ENCODE measurements around the gene ETFB. TPM values are rescaled to one million over a fixed set of nuclear protein-coding genes. Genes with fewer than 3 reads are reported as not detected.

The ETFB gene
- total and polyA plus RNA-seq, 2 donors from 2014 or later (not counting 2 experiments from before 2014, with no cell fraction given): 82.2 to 120 TPM

Other genes starting within 250 kb of the ETFB start
- not detected in 2 replicates for gene SIGLEC9, start 241.5 kb downstream of the ETFB start, total RNA-seq
- not detected in 2 replicates for gene SIGLEC9, start 241.5 kb downstream of the ETFB start, polyA plus RNA-seq
- not detected in 2 replicates for gene SIGLEC7, start 224.1 kb downstream of the ETFB start, total RNA-seq
- gene SIGLEC7, start 224.1 kb downstream of the ETFB start, polyA plus RNA-seq: not detected in 2 replicates
- gene CD33, start 141.3 kb downstream of the ETFB start, total RNA-seq: not detected in 2 replicates
- not detected in 2 replicates for gene CD33, start 141.3 kb downstream of the ETFB start, polyA plus RNA-seq
- not detected in 2 replicates for gene SIGLECL1, start 115.3 kb downstream of the ETFB start, total RNA-seq
- not detected in 2 replicates for gene SIGLECL1, start 115.3 kb downstream of the ETFB start, polyA plus RNA-seq
- not detected in 2 replicates for gene IGLON5, start 54.7 kb downstream of the ETFB start, total RNA-seq
- not detected in 2 replicates for gene IGLON5, start 54.7 kb downstream of the ETFB start, polyA plus RNA-seq
- gene VSIG10L, start 24.2 kb downstream of the ETFB start, total RNA-seq: 0.82 and 0.99 TPM in 2 replicates
- gene VSIG10L, start 24.2 kb downstream of the ETFB start, polyA plus RNA-seq: 1.2 TPM in 2 replicates
- gene CLDND2, start 2.6 kb upstream of the ETFB start, total RNA-seq: 0.42 TPM in 1 of 2 replicates, not detected in the other
- gene CLDND2, start 2.6 kb upstream of the ETFB start, polyA plus RNA-seq: 0.58 and 0.97 TPM in 2 replicates
- not detected in 2 replicates for gene NKG7, start 6.3 kb upstream of the ETFB start, total RNA-seq
- not detected in 2 replicates for gene NKG7, start 6.3 kb upstream of the ETFB start, polyA plus RNA-seq
- not detected in 2 replicates for gene LIM2, start 21.6 kb upstream of the ETFB start, total RNA-seq
- not detected in 2 replicates for gene LIM2, start 21.6 kb upstream of the ETFB start, polyA plus RNA-seq
- not detected in 2 replicates for gene C19orf84, start 24.2 kb upstream of the ETFB start, total RNA-seq
- not detected in 2 replicates for gene C19orf84, start 24.2 kb upstream of the ETFB start, polyA plus RNA-seq
- not detected in 2 replicates for gene SIGLEC10, start 51.3 kb upstream of the ETFB start, total RNA-seq
- not detected in 2 replicates for gene SIGLEC10, start 51.3 kb upstream of the ETFB start, polyA plus RNA-seq
- not detected in 2 replicates for gene SIGLEC8, start 92.1 kb upstream of the ETFB start, total RNA-seq
- gene SIGLEC8, start 92.1 kb upstream of the ETFB start, polyA plus RNA-seq: not detected in 2 replicates
- gene CEACAM18, start 112.2 kb upstream of the ETFB start, total RNA-seq: not detected in 2 replicates
- gene CEACAM18, start 112.2 kb upstream of the ETFB start, polyA plus RNA-seq: not detected in 2 replicates
- not detected in 2 replicates for gene SIGLEC12, start 135.4 kb upstream of the ETFB start, total RNA-seq
- not detected in 2 replicates for gene SIGLEC12, start 135.4 kb upstream of the ETFB start, polyA plus RNA-seq
- gene SIGLEC6, start 165.3 kb upstream of the ETFB start, total RNA-seq: not detected in 2 replicates
- gene SIGLEC6, start 165.3 kb upstream of the ETFB start, polyA plus RNA-seq: not detected in 2 replicates
- gene ZNF175, start 204.9 kb upstream of the ETFB start, total RNA-seq: 3.0 and 4.5 TPM in 2 replicates
- gene ZNF175, start 204.9 kb upstream of the ETFB start, polyA plus RNA-seq: 0.88 and 0.90 TPM in 2 replicates